GM15510 (cell line): Measurements from ENCODE around the gene ADORA2B.

Experiments used
- POLR2A ChIP-seq: IDR thresholded peaks from 3 replicates; pipeline ENCODE4 v1.6.1; 2011; ENCODE audit warnings: borderline replicate concordance; ENCODE audit not compliant: insufficient read length; ENCODE audit errors: extremely low read depth

The ADORA2B gene

DNA sequence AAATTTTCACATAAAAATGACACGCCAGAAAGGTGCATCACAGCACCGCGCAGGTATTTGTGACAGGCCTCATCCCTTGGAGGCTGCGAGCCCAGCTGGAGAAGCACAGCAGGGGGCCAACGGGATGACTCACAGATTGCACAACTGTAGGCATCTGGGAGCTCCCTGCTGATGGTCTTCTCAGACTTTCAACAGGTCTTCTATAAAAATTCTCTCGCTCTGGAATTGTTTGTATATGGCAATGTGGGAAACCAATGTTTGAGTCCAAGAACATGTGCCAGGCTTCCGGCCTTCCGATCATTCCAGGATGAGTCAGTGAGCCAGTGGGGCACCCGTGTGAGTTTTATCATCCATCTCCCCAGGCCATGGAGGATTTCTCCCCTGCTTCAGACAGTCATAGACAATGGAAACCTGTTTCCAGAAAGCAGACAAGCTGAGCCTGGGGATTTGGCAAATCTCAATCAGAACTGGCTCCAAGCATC, 24.1 kb upstream of the ADORA2B start:
- TF ChIP-seq POLR2A: no peak

DNA sequence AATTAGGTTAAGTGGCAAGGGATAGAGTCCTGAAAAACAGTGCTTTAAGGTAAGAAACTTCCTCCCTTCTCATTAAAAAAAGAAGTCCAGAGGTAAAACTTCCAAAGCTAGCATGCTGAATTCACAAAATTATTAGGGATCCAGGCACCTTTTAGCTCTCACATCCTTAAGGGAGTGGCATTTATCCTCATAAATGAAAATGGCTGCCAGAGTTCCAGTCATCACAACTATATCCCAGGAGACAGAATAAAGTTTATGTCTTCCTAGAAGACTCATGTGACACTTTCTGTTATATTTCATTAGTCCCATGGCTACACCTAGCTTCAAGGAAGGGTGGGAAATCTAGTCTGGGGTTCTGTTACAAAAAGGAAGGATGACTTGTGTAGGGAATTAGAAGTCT, 23.3 kb upstream of the ADORA2B start:
- no peak for TF ChIP-seq POLR2A

GRCh38 chr17:15922586-15922985, 22.3 kb upstream of the ADORA2B start:
- no peak for TF ChIP-seq POLR2A

GRCh38 chr17:15926039-15926740, 18.7 kb upstream of the ADORA2B start:
- no peak for TF ChIP-seq POLR2A

GRCh38 chr17:15928286-15928785, 16.6 kb upstream of the ADORA2B start:
- no peak for TF ChIP-seq POLR2A

- no peak for TF ChIP-seq POLR2A
Observed at GRCh38 chr17:15929941-15930340, 15.0 kb upstream of the ADORA2B start.

GRCh38 chr17:15930426-15930825, 14.5 kb upstream of the ADORA2B start:
- TF ChIP-seq POLR2A: no peak

GRCh38 chr17:15931394-15931793, 13.5 kb upstream of the ADORA2B start:
- TF ChIP-seq POLR2A: no peak

GRCh38 chr17:15934866-15935265, 10.1 kb upstream of the ADORA2B start:
- no peak for TF ChIP-seq POLR2A

- TF ChIP-seq POLR2A: no peak
Observed at GRCh38 chr17:15935891-15936290, 9.0 kb upstream of the ADORA2B start.

- no peak for TF ChIP-seq POLR2A
Observed at GRCh38 chr17:15941781-15942180, 3.1 kb upstream of the ADORA2B start.

- no peak for TF ChIP-seq POLR2A
Observed at GRCh38 chr17:15942207-15942833, 2.6 kb upstream of the ADORA2B start.

- TF ChIP-seq POLR2A: no peak
Observed at GRCh38 chr17:15943971-15944758, 765 bp upstream of the ADORA2B start.

- TF ChIP-seq POLR2A: no peak
Observed at GRCh38 chr17:15945527-15946191, 729 bp downstream of the ADORA2B start.

DNA sequence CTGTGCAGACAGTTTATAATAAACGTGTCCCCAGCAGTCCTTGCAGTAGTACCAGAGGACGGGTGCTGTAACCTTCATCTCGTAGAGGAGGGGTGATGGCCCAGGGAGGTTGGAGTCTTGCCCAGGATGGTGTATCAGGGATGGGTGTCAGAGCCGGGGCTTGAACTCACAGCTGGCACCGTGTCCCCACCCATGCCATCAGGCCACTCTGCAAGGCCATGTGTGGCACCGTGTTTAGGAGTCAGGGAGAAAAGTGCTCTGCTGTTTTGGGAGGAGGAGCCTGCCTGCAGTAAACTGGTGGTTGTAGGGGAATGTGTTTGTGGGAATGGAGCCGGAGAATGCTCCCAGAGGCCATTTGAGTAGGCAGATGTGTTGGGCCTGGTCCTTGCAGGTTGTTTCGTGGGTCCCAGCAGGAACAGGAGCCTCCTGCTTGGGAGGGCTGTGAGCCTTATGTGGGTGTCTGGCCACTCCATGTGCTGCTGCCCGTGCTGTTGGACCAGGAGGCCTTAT, 1.7 kb downstream of the ADORA2B start:
- no peak for TF ChIP-seq POLR2A

DNA sequence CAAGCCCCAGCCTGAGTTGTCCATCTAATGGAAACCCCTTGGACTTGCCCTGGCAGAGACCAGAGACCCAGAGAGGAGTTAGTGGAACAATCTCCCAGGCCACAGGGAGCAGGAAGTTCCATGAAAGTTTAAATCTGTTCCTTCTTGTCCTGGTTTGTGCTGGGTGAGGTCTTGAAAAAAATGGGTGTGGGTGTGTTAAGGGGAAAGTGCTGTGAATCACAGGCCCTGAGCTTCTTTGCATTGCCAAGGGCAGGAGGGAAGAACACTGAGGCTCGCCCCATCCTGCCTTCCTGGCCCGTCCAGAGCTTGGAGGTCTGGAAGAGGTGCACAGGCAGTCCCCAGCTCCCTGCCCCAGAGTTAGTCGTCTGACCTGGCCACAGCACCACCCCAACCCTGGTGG, 2.3 kb downstream of the ADORA2B start:
- TF ChIP-seq POLR2A: no peak
